Measurements from ENCODE around the gene ADAMTS19.
"Not testable (repeated sequence)": the region's sequence is repeated elsewhere in the genome, so short reads cannot be mapped to it uniquely, and the experiment has no call there.

The ADAMTS19 gene

GRCh38 chr5:129630101-129630500 lies 170.0 kb downstream of the ADAMTS19 start:
- Histone ChIP-seq H2AK5ac (ENCODE audit: low read length) (no peak overlapping the region), H4K8ac (ENCODE audit: low read depth, low read length) (no peak overlapping the region), H3K4me3 (ENCODE audit: low read depth, low read length) (no peak overlapping the region), H3K14ac (ENCODE audit: low read length) (no peak overlapping the region), H3K9ac (ENCODE audit: low read length) (no peak overlapping the region), H2BK12ac (ENCODE audit: low read length) (no peak overlapping the region), H4K12ac (ENCODE audit: low read depth, low read length) (no peak overlapping the region), H4K91ac (ENCODE audit: low read depth, low read length) (no peak overlapping the region), H3K9me3 (ENCODE audit: insufficient read depth, low read depth, low read length) (no peaks in the 10 kb centered on the region), H3K79me2 (ENCODE audit: control insufficient read depth, insufficient read depth, low read length, poor library complexity) (no peaks in the 10 kb centered on the region), H2AFZ (ENCODE audit: insufficient read depth, low read length, poor library complexity) (no peak overlapping the region), H3K18ac (ENCODE audit: low read length) (no peak overlapping the region), H2BK120ac (ENCODE audit: insufficient read depth, low read length, poor library complexity) (no peak overlapping the region), H2BK5ac (ENCODE audit: low read depth, low read length, poor library complexity) (no peak overlapping the region), H3K4me1 (ENCODE audit: control insufficient read depth in 1 of 2, insufficient read depth in 2 of 2, low read length in 2 of 2) (no peaks in the 10 kb centered on the region), H3K79me1 (ENCODE audit: low read length) (no peaks in the 10 kb centered on the region), H3K23ac (ENCODE audit: low read length) (no peak overlapping the region), H3K27ac (ENCODE audit: low read depth, low read length) (no peak overlapping the region), H3K27me3 (ENCODE audit: insufficient read depth, low read length) (no peaks in the 10 kb centered on the region), H3K4me2 (ENCODE audit: low read length) (no peak overlapping the region), H3K36me3 (ENCODE audit: control insufficient read depth in 1 of 2, insufficient read depth in 2 of 2, low read length in 2 of 2) (no peaks in the 10 kb centered on the region), H3K4ac (ENCODE audit: low read depth, low read length) (no peak overlapping the region)
- WGBS (ENCODE audit: extremely low coverage, insufficient coverage, insufficient read length): no CpG with 5 or more reads among the region's 2 CpGs
- DNase-seq: no peak

DNA sequence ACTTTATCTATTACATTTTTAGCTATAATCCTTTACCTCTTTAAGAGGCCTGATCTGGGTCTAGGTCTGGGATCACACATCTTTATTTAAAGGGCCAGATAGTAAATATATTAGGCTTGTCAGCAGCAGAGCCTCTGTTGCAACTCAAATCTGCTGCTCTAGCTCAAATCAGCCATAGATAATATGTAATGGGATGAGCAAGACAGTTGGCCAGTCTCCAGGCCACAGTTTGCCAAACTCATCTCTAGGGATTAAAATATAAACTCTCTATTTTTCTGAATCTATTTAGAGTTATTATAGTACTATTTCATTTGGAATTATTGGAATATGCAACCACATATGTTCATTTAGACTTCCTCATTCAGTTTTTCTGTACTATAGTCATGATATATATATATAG lies 171.9 kb downstream of the ADAMTS19 start:
- Histone ChIP-seq H2BK12ac (ENCODE audit: low read length) (no peak overlapping the region), H2AK5ac (ENCODE audit: low read length) (no peak overlapping the region), H3K4me2 (ENCODE audit: low read length) (no peak overlapping the region), H3K4me1 (ENCODE audit: control insufficient read depth in 1 of 2, insufficient read depth in 2 of 2, low read length in 2 of 2) (no peaks in the 10 kb centered on the region), H3K9ac (ENCODE audit: low read length) (no peak overlapping the region), H3K4ac (ENCODE audit: low read depth, low read length) (no peak overlapping the region), H3K23ac (ENCODE audit: low read length) (no peak overlapping the region), H3K18ac (ENCODE audit: low read length) (no peak overlapping the region), H3K79me2 (ENCODE audit: control insufficient read depth, insufficient read depth, low read length, poor library complexity) (no peaks in the 10 kb centered on the region), H4K12ac (ENCODE audit: low read depth, low read length) (no peak overlapping the region), H3K14ac (ENCODE audit: low read length) (no peak overlapping the region), H2BK5ac (ENCODE audit: low read depth, low read length, poor library complexity) (no peak overlapping the region), H3K79me1 (ENCODE audit: low read length) (no peaks in the 10 kb centered on the region), H4K91ac (ENCODE audit: low read depth, low read length) (no peak overlapping the region), H3K4me3 (ENCODE audit: low read depth, low read length) (no peak overlapping the region), H4K8ac (ENCODE audit: low read depth, low read length) (no peak overlapping the region), H3K36me3 (ENCODE audit: control insufficient read depth in 1 of 2, insufficient read depth in 2 of 2, low read length in 2 of 2) (no peaks in the 10 kb centered on the region), H3K27me3 (ENCODE audit: insufficient read depth, low read length) (no peaks in the 10 kb centered on the region), H2AFZ (ENCODE audit: insufficient read depth, low read length, poor library complexity) (no peak overlapping the region), H3K27ac (ENCODE audit: low read depth, low read length) (no peak overlapping the region), H2BK120ac (ENCODE audit: insufficient read depth, low read length, poor library complexity) (no peak overlapping the region), H3K9me3 (ENCODE audit: insufficient read depth, low read depth, low read length) (no peaks in the 10 kb centered on the region)
- DNase-seq: no peak

GRCh38 chr5:129637501-129637900 lies 177.4 kb downstream of the ADAMTS19 start:
- no CpG with 5 or more reads among the region's 11 CpGs for WGBS (ENCODE audit: extremely low coverage, insufficient coverage, insufficient read length)
- H2BK120ac ChIP-seq (ENCODE audit: insufficient read depth, low read length, poor library complexity); H2AFZ ChIP-seq (ENCODE audit: insufficient read depth, low read length, poor library complexity); H3K4ac ChIP-seq (ENCODE audit: low read depth, low read length); H3K79me1 ChIP-seq (ENCODE audit: low read length); H3K79me2 ChIP-seq (ENCODE audit: control insufficient read depth, insufficient read depth, low read length, poor library complexity); H4K12ac ChIP-seq (ENCODE audit: low read depth, low read length); H3K27ac ChIP-seq (ENCODE audit: low read depth, low read length); H3K18ac ChIP-seq (ENCODE audit: low read length); DNase-seq; H3K4me2 ChIP-seq (ENCODE audit: low read length); H2BK5ac ChIP-seq (ENCODE audit: low read depth, low read length, poor library complexity); H3K27me3 ChIP-seq (ENCODE audit: insufficient read depth, low read length); H3K9me3 ChIP-seq (ENCODE audit: insufficient read depth, low read depth, low read length); H3K36me3 ChIP-seq (ENCODE audit: control insufficient read depth in 1 of 2, insufficient read depth in 2 of 2, low read length in 2 of 2); H2AK5ac ChIP-seq (ENCODE audit: low read length); H3K4me3 ChIP-seq (ENCODE audit: low read depth, low read length); H3K14ac ChIP-seq (ENCODE audit: low read length); H3K9ac ChIP-seq (ENCODE audit: low read length); H3K4me1 ChIP-seq (ENCODE audit: control insufficient read depth in 1 of 2, insufficient read depth in 2 of 2, low read length in 2 of 2); H2BK12ac ChIP-seq (ENCODE audit: low read length); H4K91ac ChIP-seq (ENCODE audit: low read depth, low read length); H3K23ac ChIP-seq (ENCODE audit: low read length); H4K8ac ChIP-seq (ENCODE audit: low read depth, low read length): not testable (repeated sequence)

- Histone ChIP-seq H3K4me3 (ENCODE audit: low read depth, low read length) (no peak overlapping the region), H2BK12ac (ENCODE audit: low read length) (no peak overlapping the region), H3K36me3 (ENCODE audit: control insufficient read depth in 1 of 2, insufficient read depth in 2 of 2, low read length in 2 of 2) (no peaks in the 10 kb centered on the region), H3K18ac (ENCODE audit: low read length) (no peak overlapping the region), H2AK5ac (ENCODE audit: low read length) (no peak overlapping the region), H3K14ac (ENCODE audit: low read length) (no peak overlapping the region), H3K4me1 (ENCODE audit: control insufficient read depth in 1 of 2, insufficient read depth in 2 of 2, low read length in 2 of 2) (no peaks in the 10 kb centered on the region), H2AFZ (ENCODE audit: insufficient read depth, low read length, poor library complexity) (no peak overlapping the region), H4K12ac (ENCODE audit: low read depth, low read length) (no peak overlapping the region), H3K27ac (ENCODE audit: low read depth, low read length) (no peak overlapping the region), H3K27me3 (ENCODE audit: insufficient read depth, low read length) (no peaks in the 10 kb centered on the region), H3K9me3 (ENCODE audit: insufficient read depth, low read depth, low read length) (no peaks in the 10 kb centered on the region), H2BK120ac (ENCODE audit: insufficient read depth, low read length, poor library complexity) (no peak overlapping the region), H4K91ac (ENCODE audit: low read depth, low read length) (no peak overlapping the region), H3K23ac (ENCODE audit: low read length) (no peak overlapping the region), H4K8ac (ENCODE audit: low read depth, low read length) (no peak overlapping the region), H2BK5ac (ENCODE audit: low read depth, low read length, poor library complexity) (no peak overlapping the region), H3K9ac (ENCODE audit: low read length) (no peak overlapping the region), H3K4ac (ENCODE audit: low read depth, low read length) (no peak overlapping the region), H3K79me2 (ENCODE audit: control insufficient read depth, insufficient read depth, low read length, poor library complexity) (no peaks in the 10 kb centered on the region), H3K4me2 (ENCODE audit: low read length) (no peak overlapping the region), H3K79me1 (ENCODE audit: low read length) (no peaks in the 10 kb centered on the region)
- DNase-seq: no peak
- WGBS (ENCODE audit: extremely low coverage, insufficient coverage, insufficient read length): no CpG with 5 or more reads among the region's 4 CpGs
These were observed 179.2 kb downstream of the ADAMTS19 start for GRCh38 chr5:129639331-129639730.

Measured in trophoblast cell (in vitro differentiated cells and primary cell).